ENCODE measurements around the gene PIPOX.

GRCh38 chr17:29070308-29070707 is 27.4 kb downstream of the PIPOX start:
- TF ChIP-seq CTCF (IDR thresholded peaks at IDR 0.05) (no peak), POLR2A (IDR thresholded peaks at IDR 0.05) (no peak)
